ENCODE measurements around the gene KCNAB3.

The KCNAB3 gene

DNA sequence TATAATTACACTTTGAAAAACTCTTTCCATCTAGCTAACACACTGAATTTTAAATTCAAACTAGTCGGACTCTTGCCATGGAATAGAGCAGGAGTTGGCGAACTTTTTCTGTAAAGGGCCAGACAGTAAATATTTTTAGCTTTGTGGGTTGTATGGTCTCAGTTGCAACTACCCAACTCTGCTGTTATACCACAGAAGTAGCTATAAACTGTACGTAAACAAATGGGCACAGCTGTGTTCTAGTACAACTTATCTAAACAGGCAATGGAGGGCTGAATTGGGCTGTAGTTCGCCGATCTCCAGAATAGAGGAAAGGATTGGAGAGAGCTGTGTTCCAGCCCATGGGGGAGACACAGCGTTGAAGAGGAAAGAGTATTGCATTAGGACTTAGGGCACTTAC is 11.1 kb upstream of the KCNAB3 start:
- DNase-seq (ENCODE audit: low read depth in 3 of 3), result no peak

DNA sequence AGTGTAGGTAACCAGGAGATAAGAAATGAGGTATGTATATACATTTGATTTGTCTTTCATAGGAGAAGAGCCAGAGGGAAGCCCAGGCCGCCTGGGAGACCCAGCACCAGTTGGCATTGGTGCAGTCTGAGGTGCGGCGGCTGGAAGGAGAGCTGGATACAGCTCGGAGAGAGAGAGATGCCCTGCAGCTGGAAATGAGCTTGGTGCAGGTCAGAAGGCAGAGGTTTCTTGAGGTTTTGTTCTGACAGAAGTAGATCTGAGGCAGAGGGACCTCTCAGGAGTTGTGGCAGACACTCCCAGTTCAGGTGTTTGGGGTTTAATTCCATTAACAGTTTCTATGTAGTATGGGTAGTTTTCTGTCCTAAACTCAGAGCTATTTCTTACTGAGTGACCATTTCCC is 10.4 kb upstream of the KCNAB3 start:
- no peak for DNase-seq (ENCODE audit: low read depth in 3 of 3)

DNA sequence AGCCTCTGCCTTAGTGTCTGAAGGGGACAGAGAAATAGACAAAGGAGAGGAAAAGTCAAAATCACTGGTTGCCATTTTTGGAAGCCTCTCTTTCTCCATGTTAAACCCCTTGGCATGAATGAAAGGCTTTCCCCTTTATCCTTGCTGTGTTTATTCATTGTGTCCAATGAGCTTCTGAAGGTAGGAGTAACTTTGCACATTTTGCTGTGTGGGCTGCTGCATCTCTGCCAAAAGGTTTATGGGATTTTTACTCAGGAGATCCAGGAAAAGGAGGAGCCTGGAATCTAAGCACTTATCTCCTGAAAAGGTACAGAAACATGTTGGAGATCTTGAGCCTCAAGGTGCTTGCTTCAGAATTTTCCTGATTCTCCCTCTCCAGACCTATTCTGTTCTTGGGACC is 6.2 kb upstream of the KCNAB3 start:
- DNase-seq (ENCODE audit: low read depth in 3 of 3), result no peak

DNA sequence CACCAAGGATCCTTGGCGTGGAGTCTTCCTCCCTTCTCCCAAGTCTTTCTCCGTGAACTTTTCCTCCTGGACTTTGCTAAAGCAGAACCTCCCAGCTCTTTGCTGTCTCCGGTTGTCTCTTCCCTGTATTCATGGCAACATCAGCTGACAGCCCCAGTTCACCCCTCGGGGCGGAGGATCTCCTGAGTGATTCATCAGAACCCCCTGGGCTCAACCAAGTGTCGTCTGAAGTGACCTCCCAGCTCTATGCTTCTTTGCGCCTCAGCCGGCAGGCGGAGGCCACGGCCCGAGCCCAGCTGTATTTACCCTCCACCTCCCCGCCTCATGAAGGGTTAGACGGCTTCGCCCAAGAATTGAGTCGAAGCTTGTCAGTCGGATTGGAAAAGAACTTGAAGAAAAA is 3.3 kb upstream of the KCNAB3 start:
- no peak for DNase-seq (ENCODE audit: low read depth in 3 of 3)

DNA sequence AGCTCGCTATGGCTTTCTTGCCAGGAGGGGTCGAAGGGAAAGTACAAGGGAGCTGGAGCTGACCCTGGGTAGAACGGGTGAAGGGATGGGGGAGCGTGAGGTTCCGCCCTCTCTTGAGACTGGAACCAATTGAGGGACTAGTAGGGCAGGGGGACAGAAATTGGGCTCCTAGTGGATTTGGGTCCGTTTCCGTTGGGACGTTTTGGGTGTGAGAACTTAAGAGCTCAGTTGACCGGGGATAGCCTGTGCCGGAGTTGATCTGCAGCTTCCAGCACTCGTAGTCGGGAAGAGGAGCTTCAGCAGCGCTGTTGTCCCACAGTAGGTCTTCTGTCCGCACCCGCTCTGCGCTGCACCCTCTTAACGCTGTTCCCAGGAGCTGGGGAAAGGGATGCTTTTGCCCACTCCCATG is 2.8 kb upstream of the KCNAB3 start:
- DNase-seq (ENCODE audit: low read depth in 3 of 3), result no peak

DNA sequence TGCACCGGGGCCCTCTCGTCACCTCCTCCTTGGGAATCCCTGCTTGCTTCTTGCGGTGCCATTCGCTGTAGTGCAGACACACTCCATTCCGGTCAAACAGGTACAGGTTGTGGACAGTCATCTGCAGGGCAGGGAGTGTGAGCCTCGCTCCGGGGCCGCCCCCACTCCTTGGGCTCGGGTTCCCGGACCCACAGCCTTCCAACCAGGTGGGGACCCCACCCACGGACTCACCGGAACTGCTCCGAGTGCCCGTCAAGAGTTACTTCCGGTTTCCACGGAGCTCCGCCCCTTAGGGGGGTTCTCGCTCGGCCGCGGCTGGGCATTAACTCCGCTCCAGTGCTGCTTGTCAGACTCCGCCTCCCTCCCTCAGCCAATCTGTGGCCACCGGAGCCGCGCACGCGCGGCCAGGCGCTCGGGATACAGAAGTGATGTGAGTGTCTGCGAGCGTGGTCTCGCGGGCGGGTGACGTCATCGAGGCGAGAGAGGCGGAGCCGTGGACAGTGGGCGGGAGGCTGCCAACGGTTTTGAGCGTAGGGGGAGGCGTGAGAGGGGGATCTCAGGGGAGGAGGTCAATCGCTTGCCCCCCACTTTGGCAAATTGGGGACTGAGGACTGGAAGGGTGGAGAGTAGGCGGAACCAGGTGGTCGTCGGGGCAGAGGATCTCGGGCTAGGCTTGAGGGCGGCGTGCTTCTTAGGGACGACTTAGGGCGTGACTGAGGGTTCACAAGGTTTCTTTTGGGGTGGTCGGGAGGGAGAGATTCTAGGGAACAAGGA is 2.2 kb upstream of the KCNAB3 start, which contains the start of the genes CNTROB and TRAPPC1:
Gene CNTROB, plus strand, starts transcription at position 498 of the 774 bp plus-strand sequence. CDS start 874 bp downstream, outside the sequence.
Gene TRAPPC1, minus strand, starts transcription at position 238 of the 774 bp plus-strand sequence. Its CDS starts 117 bp downstream, at position 121.
- peak; percentile 98 to 99 (median 99) for DNase-seq (ENCODE audit: low read depth in 3 of 3)

DNA sequence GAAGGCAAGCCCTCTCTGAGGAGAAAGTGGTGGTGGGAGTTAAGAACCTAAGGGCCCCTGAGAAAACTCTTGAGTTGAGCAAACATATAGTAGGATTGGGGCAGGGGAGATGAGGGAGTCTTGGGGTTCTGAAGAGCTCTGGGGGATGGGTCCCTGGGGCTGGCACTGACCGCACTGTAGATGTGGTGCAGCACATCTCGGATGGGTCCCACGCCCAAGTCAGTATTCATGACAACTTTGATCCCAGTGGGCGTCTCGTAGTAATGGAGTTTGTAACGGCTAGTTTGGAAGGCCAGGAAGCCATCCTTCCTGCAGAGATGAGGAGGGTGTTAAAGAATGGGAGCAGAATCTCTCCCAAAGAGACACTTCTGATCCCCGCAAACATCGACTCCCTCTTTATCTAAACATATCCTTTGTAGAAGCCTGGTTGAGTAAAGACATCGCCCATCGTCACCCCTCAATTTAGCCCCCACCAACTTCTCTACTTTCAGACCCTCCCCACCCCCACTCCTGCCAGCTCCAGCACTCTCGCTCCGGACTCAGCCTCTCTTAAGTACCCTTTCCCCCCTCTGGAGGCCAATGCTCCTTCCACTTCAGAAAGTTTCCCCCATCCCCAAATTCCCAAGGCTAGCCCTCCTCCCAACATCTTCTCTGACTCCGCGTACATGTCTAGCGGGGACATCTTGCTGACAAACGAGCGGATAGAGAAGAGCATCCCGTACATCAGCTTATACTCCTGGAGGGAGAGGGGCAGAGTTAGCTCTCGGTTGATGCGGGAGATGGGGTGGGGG is 1.4 kb upstream of the KCNAB3 start:
- DNase-seq (ENCODE audit: low read depth in 3 of 3), result no peak

DNA sequence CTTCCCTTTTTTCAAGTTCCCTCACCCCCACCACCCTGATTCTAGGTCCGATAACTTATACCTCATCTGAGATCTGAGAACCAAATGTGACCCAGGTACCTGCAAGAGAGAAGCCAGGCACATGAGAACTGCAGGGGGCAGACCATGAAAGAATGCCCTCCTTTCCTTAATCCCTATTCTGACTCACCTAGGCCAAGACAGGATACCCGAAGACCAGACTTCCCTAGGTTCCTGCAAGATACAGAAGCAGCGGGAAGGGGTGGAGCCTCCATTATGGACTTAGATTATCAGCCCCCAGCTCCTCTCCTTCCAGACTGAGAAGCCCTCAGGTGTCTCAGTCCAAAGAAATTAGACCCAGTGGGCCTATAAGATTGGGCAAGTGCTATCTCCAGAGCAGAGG is 2.1 kb downstream of the KCNAB3 start:
- DNase-seq (ENCODE audit: low read depth in 3 of 3), result no peak

DNA sequence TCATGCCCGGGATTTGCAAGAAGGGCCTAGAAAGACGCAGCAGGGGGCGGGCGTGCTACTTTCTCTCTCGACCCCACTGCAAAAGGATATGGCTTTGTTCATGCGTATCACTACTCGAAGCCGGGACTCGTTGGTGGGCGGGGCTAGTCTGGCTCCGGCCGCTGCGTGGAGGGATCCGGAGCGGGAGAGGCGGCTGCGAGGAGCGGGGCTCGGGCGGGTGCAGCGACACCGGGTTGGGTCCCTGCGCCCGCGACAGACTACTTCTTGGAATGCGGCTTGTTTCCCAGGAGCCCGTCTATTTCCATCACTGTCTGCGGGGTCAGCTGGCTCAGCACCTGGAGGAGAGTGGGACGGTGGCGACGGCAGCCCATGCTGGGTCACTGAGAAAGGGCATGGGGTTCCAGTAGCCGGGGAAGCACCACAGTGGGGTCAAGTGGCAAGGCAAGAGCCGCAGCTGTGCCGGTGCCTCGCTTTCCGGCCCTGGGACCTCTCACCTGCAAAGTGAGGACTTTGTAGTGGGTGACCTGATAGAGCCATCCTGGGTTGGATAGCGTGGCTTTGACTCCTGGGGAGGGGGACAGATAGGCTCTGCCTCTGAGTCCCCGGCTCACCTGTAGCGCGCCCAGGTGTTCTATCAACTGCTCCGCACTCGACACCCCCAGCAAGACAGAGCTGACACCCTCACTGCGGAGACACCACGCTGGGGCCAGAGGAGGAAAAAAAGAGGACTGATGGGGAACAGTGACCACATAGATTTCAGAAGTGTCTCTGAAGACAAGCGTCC is 6.6 kb downstream of the KCNAB3 start:
- peak; percentile 68 to 74 (median 73) for DNase-seq (ENCODE audit: low read depth in 3 of 3)

DNA sequence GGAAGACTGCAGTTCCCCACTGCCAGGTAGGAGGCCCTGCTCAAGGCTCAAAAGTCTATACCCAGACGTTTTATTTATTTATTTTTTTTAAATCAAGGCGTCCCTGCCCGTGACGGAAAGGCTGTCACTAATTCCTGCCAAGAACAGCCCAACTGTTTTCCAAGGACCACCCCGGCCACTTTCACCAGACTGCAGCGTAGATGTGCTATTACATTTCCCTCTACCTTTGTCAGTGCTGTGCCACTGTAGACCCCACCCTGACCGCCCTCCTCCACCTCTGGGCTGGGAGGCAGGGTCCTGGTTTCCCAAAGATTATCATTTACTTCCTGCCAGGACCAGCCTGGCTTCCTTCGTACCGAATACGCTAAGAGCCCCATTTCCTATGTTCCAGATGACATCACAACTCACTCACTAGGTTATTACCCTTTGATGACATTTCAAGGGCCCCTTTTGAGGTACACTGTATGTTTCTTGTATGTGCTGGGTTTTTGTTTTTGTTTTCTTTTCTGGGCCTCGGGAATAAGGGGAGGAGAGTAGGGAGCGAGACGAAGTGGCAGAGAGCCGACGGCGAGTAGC is 7.3 kb downstream of the KCNAB3 start:
- DNase-seq (ENCODE audit: low read depth in 3 of 3), result no peak

DNA sequence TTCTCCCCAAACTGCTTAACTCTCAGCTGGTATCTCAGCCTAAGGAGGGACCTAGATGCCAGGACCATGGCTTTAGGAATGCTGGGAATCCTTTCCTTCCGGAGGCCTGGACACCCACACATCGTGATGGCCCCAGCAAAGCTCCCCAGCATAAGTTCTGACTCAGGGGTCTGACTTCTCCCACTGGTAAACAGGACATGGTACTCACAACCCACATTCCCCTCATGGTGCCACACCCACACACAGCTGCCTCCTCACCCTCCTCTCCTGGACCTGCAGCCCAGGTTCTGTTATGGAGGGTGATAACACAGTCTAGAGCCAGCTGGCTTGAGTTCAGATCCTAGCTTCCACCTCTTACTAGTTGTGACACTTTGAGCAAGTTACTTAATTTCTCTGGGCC is 12.8 kb downstream of the KCNAB3 start:
- no peak for DNase-seq (ENCODE audit: low read depth in 3 of 3)

DNA sequence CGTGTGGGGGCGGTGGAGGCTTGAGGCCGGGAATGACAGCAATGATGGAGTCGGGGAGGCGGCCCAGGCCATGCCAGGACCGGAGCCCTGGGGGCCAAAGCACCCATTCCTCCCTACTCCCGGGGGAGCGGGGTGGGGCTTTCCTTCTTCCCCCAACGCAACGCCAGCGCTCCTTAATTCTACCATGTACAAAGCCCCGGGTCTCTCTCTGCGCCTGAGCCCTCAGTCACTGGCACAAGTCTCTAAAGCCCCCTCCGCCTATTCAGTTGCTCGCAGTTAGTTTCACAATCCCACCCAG is 13.3 kb downstream of the KCNAB3 start:
- DNase-seq (ENCODE audit: low read depth in 3 of 3), result no peak

DNA sequence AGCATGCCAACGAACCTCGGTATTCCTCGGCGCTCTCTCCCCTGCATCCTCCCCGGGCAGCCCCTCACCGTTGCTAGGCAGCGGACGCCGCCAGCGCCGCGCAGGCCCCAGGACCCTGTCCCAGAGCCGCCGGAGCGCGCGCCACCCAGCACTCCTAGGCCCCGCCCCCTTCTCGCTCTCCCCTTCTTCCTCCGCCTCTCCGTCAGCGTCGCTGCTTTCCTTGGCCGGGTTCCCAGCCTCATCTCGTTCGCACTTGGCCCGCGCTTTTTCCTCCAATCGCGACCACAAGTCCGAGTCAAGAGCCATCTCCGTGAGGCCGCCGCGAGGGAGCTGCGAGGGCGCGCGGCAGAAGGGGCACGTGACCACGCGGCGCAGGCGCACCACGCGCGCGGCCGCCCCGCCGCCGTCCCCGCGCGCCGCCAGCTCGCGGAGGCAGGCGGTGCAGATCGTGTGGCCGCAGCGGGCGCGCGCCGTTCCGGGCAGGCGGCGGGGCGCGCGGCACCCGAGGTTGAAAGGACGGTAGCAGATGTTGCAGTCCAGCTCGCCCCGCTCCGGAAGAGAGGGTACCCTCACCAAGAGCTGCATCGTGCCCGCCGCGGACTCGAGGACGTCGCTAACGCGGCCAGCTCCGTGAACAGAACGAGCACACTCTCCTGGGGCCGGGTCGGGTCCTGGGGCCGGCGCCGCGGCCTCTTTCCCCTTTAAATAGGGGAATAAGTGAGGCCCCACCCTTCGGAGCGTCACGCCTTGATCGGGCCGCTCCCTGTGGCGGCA is 13.9 kb downstream of the KCNAB3 start, which contains the start of gene RNF227:
Gene RNF227, minus strand, starts transcription at position 679 of the 774 bp plus-strand sequence. Its CDS starts 94 bp downstream, at position 585.
- peak; percentile 64 to 74 (median 65) for DNase-seq (ENCODE audit: low read depth in 3 of 3)

DNA sequence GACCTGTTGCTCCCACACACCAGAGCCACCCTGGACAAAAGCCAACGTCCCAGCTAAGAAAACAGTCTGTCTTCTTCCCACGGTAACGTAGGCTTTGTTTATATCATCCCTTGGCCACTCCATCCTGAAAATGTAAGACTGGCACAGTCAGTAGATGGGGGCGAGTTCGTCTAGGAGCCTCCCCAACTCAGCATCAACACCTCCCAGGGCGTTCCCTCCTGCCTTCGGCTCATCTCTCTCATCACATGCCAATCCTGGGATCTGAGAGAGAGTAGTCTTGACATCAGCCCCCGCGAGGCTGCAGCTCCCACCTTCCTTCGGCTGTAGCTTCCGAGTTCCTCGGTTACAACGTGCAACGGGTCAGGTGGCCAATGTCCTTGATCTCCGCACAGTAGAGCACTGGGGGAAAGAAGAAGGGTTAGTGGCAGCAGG is 14.5 kb downstream of the KCNAB3 start:
- DNase-seq (ENCODE audit: low read depth in 3 of 3), result no peak

DNA sequence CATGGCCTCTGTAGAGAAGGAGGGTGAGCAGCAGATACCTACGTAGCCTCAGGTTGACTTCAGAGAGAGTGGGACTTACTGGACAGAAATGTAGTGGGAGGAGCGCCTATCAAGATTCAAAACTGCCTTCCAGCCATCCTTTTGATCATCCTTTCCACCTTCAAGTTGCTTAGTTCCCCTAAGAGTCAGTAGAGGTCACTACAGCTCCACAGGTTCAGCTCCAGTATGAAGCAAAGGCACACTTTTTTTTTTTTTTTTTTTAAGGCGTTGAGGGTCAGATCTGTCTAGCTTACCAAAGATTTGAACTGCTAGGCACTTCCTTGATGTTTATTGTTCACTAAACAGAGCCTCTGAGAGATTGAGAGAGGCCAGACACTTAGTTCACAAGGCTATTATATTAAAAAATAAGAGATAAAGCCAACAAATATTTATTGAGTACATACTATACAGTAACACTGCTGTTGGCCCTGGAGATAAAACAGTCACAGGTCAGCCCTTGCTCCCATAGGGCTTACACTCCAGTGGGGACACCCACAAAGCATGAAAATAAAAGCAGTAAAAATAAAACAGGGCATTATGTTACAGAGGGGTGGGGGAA is 16.6 kb downstream of the KCNAB3 start:
- no peak for DNase-seq (ENCODE audit: low read depth in 3 of 3)

DNA sequence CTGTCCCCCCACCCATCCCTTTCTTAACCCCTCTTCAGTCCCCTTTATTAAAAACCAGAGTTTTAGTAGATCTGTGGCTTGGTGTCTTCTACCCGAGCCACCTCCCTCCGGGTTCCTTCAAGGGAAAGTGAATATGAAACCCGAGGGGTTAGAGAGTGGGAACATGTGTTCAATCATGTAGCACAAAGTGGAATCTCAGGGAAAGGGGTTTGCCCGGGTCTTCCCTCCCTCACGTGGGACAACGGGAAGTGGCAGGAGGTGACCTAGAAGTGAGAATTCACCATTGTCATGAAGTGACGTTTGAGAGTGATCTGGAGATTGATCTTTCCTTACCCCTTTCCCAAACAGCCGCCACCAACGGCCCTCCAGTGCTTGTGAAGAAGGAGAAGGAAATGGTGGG is 18.5 kb downstream of the KCNAB3 start:
- no peak for DNase-seq (ENCODE audit: low read depth in 3 of 3)

DNA sequence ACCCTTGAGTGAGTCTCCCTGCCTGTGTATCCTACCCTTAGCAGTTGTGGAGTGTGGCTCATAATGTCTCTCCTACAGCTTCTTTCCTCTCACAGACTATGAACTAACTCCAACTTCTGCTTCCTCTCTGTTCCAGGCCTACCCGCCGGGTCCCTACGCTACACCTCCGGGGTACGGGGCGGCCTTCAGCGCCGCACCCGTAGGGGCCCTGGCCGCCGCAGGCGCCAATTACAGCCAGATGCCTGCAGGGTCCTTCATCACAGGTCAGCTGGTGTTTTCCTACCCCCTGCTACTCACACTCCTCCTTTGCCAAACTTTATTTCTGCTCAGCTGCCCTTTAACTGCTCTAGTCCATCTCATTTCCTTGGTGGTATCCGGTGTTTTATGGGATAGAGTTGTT is 18.9 kb downstream of the KCNAB3 start:
- DNase-seq (ENCODE audit: low read depth in 3 of 3), result no peak

DNA sequence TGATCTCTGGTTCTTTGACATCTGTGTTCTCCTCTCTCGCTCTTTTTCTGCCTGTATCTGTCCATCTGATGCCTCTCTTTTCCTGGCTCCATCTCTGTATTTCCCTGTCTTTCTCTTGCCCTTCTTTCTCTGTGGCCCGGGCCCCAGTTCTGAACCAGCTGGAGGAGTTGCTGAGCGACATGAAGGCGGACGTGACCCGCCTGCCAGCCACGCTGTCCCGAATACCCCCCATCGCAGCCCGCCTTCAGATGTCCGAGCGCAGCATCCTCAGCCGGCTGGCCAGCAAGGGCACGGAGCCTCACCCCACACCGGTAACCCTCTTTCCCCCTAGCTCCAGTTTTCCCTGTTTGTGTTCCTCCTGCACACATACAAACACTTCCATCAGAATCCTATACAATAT is 19.4 kb downstream of the KCNAB3 start:
- no peak for DNase-seq (ENCODE audit: low read depth in 3 of 3)

DNA sequence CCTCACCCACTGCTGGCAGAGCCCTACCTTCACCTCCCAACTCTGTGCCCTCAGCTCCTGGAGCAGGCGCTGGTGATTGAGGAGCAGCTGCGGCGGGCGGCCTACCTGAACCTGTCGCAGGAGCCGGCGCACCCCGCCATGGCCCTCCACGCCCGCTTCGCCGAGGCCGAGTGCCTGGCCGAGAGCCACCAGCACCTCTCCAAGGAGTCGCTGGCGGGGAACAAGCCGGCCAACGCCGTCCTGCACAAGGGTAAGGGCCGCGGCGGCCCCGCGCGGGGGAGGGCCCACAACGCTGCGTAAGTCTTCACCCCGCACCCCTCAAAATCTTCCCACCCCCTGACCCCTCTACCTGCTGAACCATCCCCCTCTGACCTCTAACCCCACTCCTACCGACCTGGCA is 20.6 kb downstream of the KCNAB3 start:
- DNase-seq (ENCODE audit: low read depth in 3 of 3), result no peak
